22Rv1 (cell line): Measurements from ENCODE around the gene ACSL4.

Source experiments
- CTCF ChIP-seq: fragments of 450-650 bp; IDR thresholded peaks from 2 replicates; pipeline ENCODE4 v1.5.1; 2017; ENCODE audit warnings: mild to moderate bottlenecking
- ZFX ChIP-seq: fragments of 450-650 bp; IDR thresholded peaks from 2 replicates; pipeline ENCODE4 v1.6.1; 2017; ENCODE audit warnings: antibody characterized with exemption, borderline replicate concordance

DNA sequence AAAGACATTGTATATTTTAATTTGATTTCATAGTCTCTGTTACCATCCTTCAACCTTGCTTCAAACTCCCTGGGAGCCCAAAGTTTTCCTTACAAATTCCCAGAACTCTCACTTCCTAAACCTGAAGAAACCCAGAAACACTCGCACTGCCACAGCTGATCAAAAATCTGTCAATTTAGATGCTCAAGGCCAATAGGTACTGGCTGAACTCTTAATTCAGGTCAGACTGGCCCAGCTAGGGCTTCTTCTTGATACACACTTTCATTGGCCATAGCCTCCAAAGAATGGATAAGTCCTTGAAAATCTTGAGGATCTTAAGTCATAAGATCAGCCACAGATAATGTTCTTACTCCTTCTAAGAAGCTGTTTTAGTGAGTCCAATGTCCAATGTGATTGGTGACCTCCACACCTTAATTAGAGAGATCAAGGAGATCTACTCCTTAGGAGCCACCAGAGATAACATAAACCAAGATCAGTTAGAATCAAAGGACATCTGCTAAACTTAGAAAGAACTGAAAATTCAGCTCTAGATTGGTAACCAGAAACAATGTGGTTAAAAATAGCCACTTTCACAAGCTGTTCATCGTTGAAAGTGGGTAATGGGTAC, 51.5 kb downstream of the ACSL4 start:
- TF ChIP-seq CTCF (no peak), ZFX (no peak)
